ENCODE data around the gene SRGAP3.

DNA sequence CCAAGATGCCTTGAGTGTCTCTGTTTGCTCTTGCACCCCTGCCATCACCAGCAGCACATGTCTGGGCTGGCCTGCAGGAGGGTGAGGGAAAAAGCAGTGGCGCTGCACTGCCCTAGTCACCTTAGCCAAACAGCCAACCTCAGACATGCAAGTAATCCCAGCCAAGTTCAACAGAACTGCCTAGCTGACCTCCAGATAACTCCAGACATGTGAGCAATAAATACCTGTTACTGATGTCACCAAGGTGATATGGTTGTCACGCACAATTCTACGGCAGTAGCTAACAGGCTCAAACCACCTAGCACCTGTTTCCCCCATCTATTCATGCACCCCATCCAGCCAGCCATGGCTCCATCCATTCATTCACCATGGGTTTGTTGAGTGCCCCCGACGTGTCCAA, 99.9 kb downstream of the SRGAP3 start:
- TF ChIP-seq, protein P1, sequence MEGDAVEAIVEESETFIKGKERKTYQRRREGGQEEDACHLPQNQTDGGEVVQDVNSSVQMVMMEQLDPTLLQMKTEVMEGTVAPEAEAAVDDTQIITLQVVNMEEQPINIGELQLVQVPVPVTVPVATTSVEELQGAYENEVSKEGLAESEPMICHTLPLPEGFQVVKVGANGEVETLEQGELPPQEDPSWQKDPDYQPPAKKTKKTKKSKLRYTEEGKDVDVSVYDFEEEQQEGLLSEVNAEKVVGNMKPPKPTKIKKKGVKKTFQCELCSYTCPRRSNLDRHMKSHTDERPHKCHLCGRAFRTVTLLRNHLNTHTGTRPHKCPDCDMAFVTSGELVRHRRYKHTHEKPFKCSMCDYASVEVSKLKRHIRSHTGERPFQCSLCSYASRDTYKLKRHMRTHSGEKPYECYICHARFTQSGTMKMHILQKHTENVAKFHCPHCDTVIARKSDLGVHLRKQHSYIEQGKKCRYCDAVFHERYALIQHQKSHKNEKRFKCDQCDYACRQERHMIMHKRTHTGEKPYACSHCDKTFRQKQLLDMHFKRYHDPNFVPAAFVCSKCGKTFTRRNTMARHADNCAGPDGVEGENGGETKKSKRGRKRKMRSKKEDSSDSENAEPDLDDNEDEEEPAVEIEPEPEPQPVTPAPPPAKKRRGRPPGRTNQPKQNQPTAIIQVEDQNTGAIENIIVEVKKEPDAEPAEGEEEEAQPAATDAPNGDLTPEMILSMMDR (IDR thresholded peaks at IDR 0.05): no peak
- no peak for TF ChIP-seq POLR2A (IDR thresholded peaks at IDR 0.05)

All from lower leg skin (tissue), 3 donors.